CD4-positive, alpha-beta T cell treated with Interleukin-15 for 1 hour (primary cell): ENCODE measurements around the gene YPEL2.
"Not testable (repeated sequence)": the region's sequence is repeated elsewhere in the genome, so short reads cannot be mapped to it uniquely, and the experiment has no call there.

Source experiments
- DNase-seq: peaks from one replicate; pipeline ENCODE4 v3.0.0-alpha.2; 2020

YPEL2 gene

GRCh38 chr17:59378675-59379074 lies 47.2 kb downstream of the YPEL2 start:
- DNase-seq = no peak

GRCh38 chr17:59380474-59380873 lies 49.0 kb downstream of the YPEL2 start:
- DNase-seq = no peak

- DNase-seq = no peak
Observed at GRCh38 chr17:59381716-59382570, 50.5 kb downstream of the YPEL2 start.

GRCh38 chr17:59383893-59384292 lies 52.4 kb downstream of the YPEL2 start:
- DNase-seq = no peak

- no peak for DNase-seq
Observed at GRCh38 chr17:59387351-59388068, 56.1 kb downstream of the YPEL2 start.

GRCh38 chr17:59388069-59388556 lies 56.7 kb downstream of the YPEL2 start:
- DNase-seq = no peak

- DNase-seq = no peak
Observed at GRCh38 chr17:59389066-59389465, 57.6 kb downstream of the YPEL2 start.

GRCh38 chr17:59391021-59391420 lies 59.6 kb downstream of the YPEL2 start:
- no peak for DNase-seq

- DNase-seq = no peak
Observed at GRCh38 chr17:59392973-59393679, 61.7 kb downstream of the YPEL2 start.

- not testable (repeated sequence) for DNase-seq
Observed at GRCh38 chr17:59393742-59394410, 62.4 kb downstream of the YPEL2 start.

- DNase-seq = no peak
Observed at GRCh38 chr17:59396134-59396826, 64.8 kb downstream of the YPEL2 start.

GRCh38 chr17:59397316-59398073 lies 66.0 kb downstream of the YPEL2 start:
- no peak for DNase-seq

- no peak for DNase-seq
Observed at GRCh38 chr17:59399914-59400313, 68.5 kb downstream of the YPEL2 start.

GRCh38 chr17:59400858-59401257 lies 69.4 kb downstream of the YPEL2 start:
- no peak for DNase-seq

GRCh38 chr17:59401274-59401673 lies 69.8 kb downstream of the YPEL2 start:
- DNase-seq = no peak

- no peak for DNase-seq
Observed at GRCh38 chr17:59401725-59402124, 70.3 kb downstream of the YPEL2 start.

GRCh38 chr17:59402760-59403159 lies 71.3 kb downstream of the YPEL2 start:
- DNase-seq = no peak

GRCh38 chr17:59404471-59404870 lies 73.0 kb downstream of the YPEL2 start:
- no peak for DNase-seq

GRCh38 chr17:59405944-59406705 lies 74.7 kb downstream of the YPEL2 start:
- no peak for DNase-seq

GRCh38 chr17:59406808-59407381 lies 75.4 kb downstream of the YPEL2 start:
- no peak for DNase-seq
